HepG2 (cell line): ENCODE results near the gene TH. TPM values are rescaled to one million over a fixed set of nuclear protein-coding genes. Genes with fewer than 3 reads are reported as not detected.

Experiments
- AHDC1 ChIP-seq: sonication (generic); formaldehyde crosslinking; IDR thresholded peaks from 2 replicates; pipeline ENCODE4 v1.5.1; 2020; ENCODE audit warnings: mild to moderate bottlenecking, missing genetic modification reagents, borderline replicate concordance
- BHLHE40 ChIP-seq: IDR thresholded peaks from 2 replicates; pipeline ENCODE4 v1.6.1; 2011; ENCODE audit warnings: low read length, improper control_type of control experiment
- EED ChIP-seq: sonication (generic); formaldehyde crosslinking; IDR thresholded peaks from 2 replicates; pipeline ENCODE4 v1.5.0; 2020; ENCODE audit warnings: mild to moderate bottlenecking, missing genetic modification reagents
- HDAC1 ChIP-seq: sonication (generic); formaldehyde crosslinking; IDR thresholded peaks from 2 replicates; pipeline ENCODE4 v1.5.1; 2020; ENCODE audit warnings: mild to moderate bottlenecking, missing genetic modification reagents
- MIXL1 ChIP-seq: IDR thresholded peaks from 2 replicates; pipeline ENCODE4 v1.6.1; 2016
- MLX ChIP-seq: IDR thresholded peaks from 2 replicates; pipeline ENCODE4 v1.6.1; 2016
- NCOA2 ChIP-seq: sonication (generic); formaldehyde crosslinking; IDR thresholded peaks from 2 replicates; pipeline ENCODE4 v1.8.0; 2022; ENCODE audit warnings: inconsistent platforms
- REL ChIP-seq: sonication (generic); formaldehyde crosslinking; conservative IDR thresholded peaks from 2 replicates; pipeline ENCODE4 v1.8.0; 2022; ENCODE audit warnings: mild to moderate bottlenecking, missing genetic modification reagents, moderate library complexity
- SMARCE1 ChIP-seq: fragments of 450-650 bp; IDR thresholded peaks from 2 replicates; pipeline ENCODE4 v1.6.1; 2017; ENCODE audit warnings: borderline replicate concordance
- SMC3 ChIP-seq: IDR thresholded peaks from 2 replicates; pipeline ENCODE4 v1.6.1; 2011; ENCODE audit warnings: low read length, improper control_type of control experiment
- SRY ChIP-seq: sonication (generic); formaldehyde crosslinking; IDR thresholded peaks from 2 replicates; pipeline ENCODE4 v1.8.0; 2022; ENCODE audit warnings: mild to moderate bottlenecking, missing genetic modification reagents
- TRIM22 ChIP-seq: fragments of 450-650 bp; IDR thresholded peaks from 2 replicates; pipeline ENCODE4 v1.6.1; 2017
- ZBTB26 ChIP-seq: IDR thresholded peaks from 2 replicates; pipeline ENCODE4 v1.6.1; 2016; ENCODE audit warnings: missing compliant biosample characterization, missing genetic modification reagents, borderline replicate concordance
- ZNF124 ChIP-seq: sonication (generic); formaldehyde crosslinking; IDR thresholded peaks from 2 replicates; pipeline ENCODE4 v1.4.0; 2020; ENCODE audit warnings: missing genetic modification reagents
- ZNF337 ChIP-seq: sonication (generic); formaldehyde crosslinking; IDR thresholded peaks from 2 replicates; pipeline ENCODE4 v1.5.1; 2020; ENCODE audit warnings: missing genetic modification reagents, low read depth, mild to moderate bottlenecking, borderline replicate concordance
- ZNF33A ChIP-seq: sonication (generic); formaldehyde crosslinking; IDR thresholded peaks from 2 replicates; pipeline ENCODE4 v1.5.1; 2020; ENCODE audit warnings: missing genetic modification reagents, mild to moderate bottlenecking, moderate library complexity, borderline replicate concordance
- ZNF441 ChIP-seq: sonication (generic); formaldehyde crosslinking; IDR thresholded peaks from 2 replicates; pipeline ENCODE4 v1.7.0; 2021; ENCODE audit warnings: missing genetic modification reagents, borderline replicate concordance
- ZNF614 ChIP-seq: IDR thresholded peaks from 2 replicates; pipeline ENCODE4 v1.6.1; 2018; ENCODE audit warnings: missing biosample characterization, missing genetic modification reagents, inconsistent platforms, borderline replicate concordance
- ZNF7 ChIP-seq: IDR thresholded peaks from 2 replicates; pipeline ENCODE4 v1.6.1; 2016; ENCODE audit warnings: missing biosample characterization, missing genetic modification reagents
- ZNF704 ChIP-seq: sonication (generic); formaldehyde crosslinking; IDR thresholded peaks from 2 replicates; pipeline ENCODE4 v1.8.1; 2023; ENCODE audit warnings: mild to moderate bottlenecking, inconsistent platforms, moderate library complexity, missing genetic modification reagents, borderline replicate concordance
- ZNF816 ChIP-seq: sonication (generic); formaldehyde crosslinking; IDR thresholded peaks from 2 replicates; pipeline ENCODE4 v1.8.0; 2022; ENCODE audit warnings: missing genetic modification reagents, mild to moderate bottlenecking, borderline replicate concordance
- ZSCAN30 ChIP-seq: sonication (generic); formaldehyde crosslinking; IDR thresholded peaks from 2 replicates; pipeline ENCODE4 v1.5.0; 2020; ENCODE audit warnings: mild to moderate bottlenecking, missing genetic modification reagents
- polyA plus RNA-seq, 8 experiments: library from polyadenylated mRNA; depleted of rRNA in 3 of 8; stranded (reverse) in 7 of 8; unstranded in 1 of 8; fragments of >200 nt; fragmentation: Illumina TruSeq in 4 of 8; extraction: Trizol in 4 of 8; gene quantifications; 2 replicates each; pipeline versions ENCODE4 v1.2.1 to v1.2.3, GENCODE V29; 2011 to 2016; ENCODE audit warnings: low read depth in 4 of 8, missing spikeins in 1 of 8, mixed read lengths in 1 of 8; ENCODE audit not compliant: insufficient read depth in 1 of 8
- total RNA-seq, 5 experiments: library from RNA; depleted of rRNA; stranded (reverse); fragments of >200 nt; fragmentation: Illumina TruSeq; extraction: Trizol; gene quantifications; 2 replicates each; pipeline ENCODE4 v1.2.3, GENCODE V29; 2016; ENCODE audit warnings: low read depth in 1 of 5

TH gene
- total and polyA plus RNA-seq, 2 of the 13 experiments (the other 11 are each of a cell fraction or from before 2014, with no cell fraction given), result 0.36 TPM; not detected in 1

GRCh38 chr11:2135648-2136201 is 35.9 kb downstream of the TH start (continued):
- TF ChIP-seq BHLHE40 (no peak), MLX (CRISPR knock-in tag) (no peak), TRIM22 (no peak), SRY (CRISPR knock-in tag) (peak; percentile 47; the same call in 1 of the 2 replicates), ZNF816 (CRISPR knock-in tag) (no peak), MIXL1 (CRISPR knock-in tag) (no peak), HDAC1 (no peak; the same call in 1 of the 2 replicates), REL (CRISPR knock-in tag) (peak; percentile 17; the same call in 1 of the 2 replicates), ZNF704 (CRISPR knock-in tag) (no peak), ZNF33A (CRISPR knock-in tag) (no peak), ZNF614 (CRISPR knock-in tag) (no peak), AHDC1 (CRISPR knock-in tag) (no peak; the same call in 1 of the 2 replicates), SMARCE1 (no peak), ZBTB26 (CRISPR knock-in tag) (no peak), ZSCAN30 (CRISPR knock-in tag) (no peak), NCOA2 (no peak), ZNF7 (no peak), ZNF124 (0 out of 2 replicates have a peak, but pooled peaks have one; percentile 38), ZNF441 (CRISPR knock-in tag) (0 out of 2 replicates have a peak, but pooled peaks have one; percentile 43), EED (CRISPR knock-in tag) (0 out of 2 replicates have a peak, but pooled peaks have one; percentile 4), ZNF337 (CRISPR knock-in tag) (no peak), SMC3 (no peak)
